CD4-positive, CD25-positive, alpha-beta regulatory T cell (primary cell): ENCODE data around the gene GNB2. TPM values are rescaled to one million over a fixed set of nuclear protein-coding genes. Genes with fewer than 3 reads are reported as not detected.
A peak's percentile ranks its signal among the peaks of the same experiment; 100 is the strongest.

Experiments used
- ATAC-seq, 2 donors: fragments of 150-1000 bp; cut with Tn5 transposase; one replicate each; pipeline ENCODE4 v1.10.0; 2021; ENCODE audit warnings: low read depth in 2 of 2, moderate number of reproducible peaks in 2 of 2, moderate library complexity in 1 of 2
- DNase-seq, 3 donors: peaks; one replicate each; pipeline versions ENCODE4 v3.0.0 to v3.0.0-alpha.2; 2012 to 2022; ENCODE audit warnings: mixed read lengths in 1 of 3
- H3K27ac ChIP-seq: one replicate; pipeline ENCODE4 v1.7.0; 2013; ENCODE audit warnings: mild to moderate bottlenecking, low read length; ENCODE audit not compliant: insufficient read depth, poor library complexity, severe bottlenecking
- H3K27me3 ChIP-seq: one replicate; pipeline ENCODE4 v1.7.0; 2013; ENCODE audit warnings: low read length; ENCODE audit not compliant: control insufficient read depth, insufficient read depth
- H3K36me3 ChIP-seq: one replicate; pipeline ENCODE4 v1.7.0; 2013; ENCODE audit warnings: mild to moderate bottlenecking, low read length, moderate library complexity; ENCODE audit not compliant: control insufficient read depth, insufficient read depth
- H3K4me1 ChIP-seq: 2 replicates; pipeline ENCODE4 v1.7.0; 2013; ENCODE audit warnings: mild to moderate bottlenecking, low read length; ENCODE audit not compliant: insufficient read depth, control insufficient read depth, poor library complexity, severe bottlenecking
- H3K4me3 ChIP-seq: one replicate; pipeline ENCODE4 v1.7.0; 2013; ENCODE audit warnings: low read depth, mild to moderate bottlenecking, low read length, moderate library complexity
- H3K9me3 ChIP-seq, 2 experiments: 1 replicate in 1 of 2; 2 replicates in 1 of 2; pipeline ENCODE4 v1.7.0; 2013; ENCODE audit warnings: low read length in 2 of 2, mild to moderate bottlenecking in 1 of 2, moderate library complexity in 1 of 2; ENCODE audit not compliant: control insufficient read depth in 2 of 2
- H3K27ac Mint-ChIP-seq, 3 donors: one replicate each; pipeline ENCODE4 v1.8.0; 2020 to 2022; ENCODE audit warnings: mild to moderate bottlenecking in 3 of 3, mixed read lengths in 3 of 3, moderate library complexity in 2 of 3
- H3K27me3 Mint-ChIP-seq: one replicate; pipeline ENCODE4 v1.8.0; 2022; ENCODE audit warnings: mild to moderate bottlenecking, mixed read lengths
- H3K36me3 Mint-ChIP-seq: one replicate; pipeline ENCODE4 v1.8.0; 2020; ENCODE audit warnings: mixed read lengths
- H3K4me1 Mint-ChIP-seq, 4 donors: one replicate each; pipeline ENCODE4 v1.8.0; 2020 to 2022; ENCODE audit warnings: mixed read lengths in 4 of 4, mild to moderate bottlenecking in 1 of 4
- H3K4me3 Mint-ChIP-seq, 4 donors: one replicate each; pipeline ENCODE4 v1.8.0; 2020 to 2022; ENCODE audit warnings: mild to moderate bottlenecking in 4 of 4, mixed read lengths in 4 of 4, moderate library complexity in 3 of 4
- H3K9me3 Mint-ChIP-seq, 7 donors: one replicate each; pipeline ENCODE4 v1.8.0; 2020 to 2022; ENCODE audit warnings: mixed read lengths in 7 of 7, mild to moderate bottlenecking in 3 of 7, moderate library complexity in 2 of 7
- polyA plus RNA-seq, 4 donors: library from polyadenylated mRNA; unstranded; fragments of 300-500 nt; fragmentation: Illumina TruSeq; gene quantifications; one replicate each; pipeline ENCODE4 v1.2.3, GENCODE V29; 2021
- total RNA-seq: library from RNA; stranded (reverse); gene quantifications from one replicate; pipeline ENCODE4 v1.2.3, GENCODE V29; 2022

Gene GNB2
- total RNA-seq (160 TPM), polyA plus RNA-seq (10 to 100 TPM; 47.2 to 70.0 (median 66.8) TPM)

- Mint-ChIP-seq H3K27ac (peak within 1 kb of the TSS; percentile 84 to 98 (median 97)), H3K36me3 (no peaks in the 10 kb centered on the region), H3K4me1 (peaks cover 0 to 26% (median 9%) of the 10 kb centered on the region in 4 donors), H3K9me3 (peaks cover 0 to 1% (median 0%) of the 10 kb centered on the region in 7 donors), H3K27me3 (peaks cover 7% of the 10 kb centered on the region), H3K4me3 (peak within 1 kb of the TSS; percentile 96 to 98 (median 97))
- Histone ChIP-seq H3K36me3 (peaks cover 20% of the 10 kb centered on the region), H3K4me3 (peak within 1 kb of the TSS; percentile 73), H3K27ac (peak within 1 kb of the TSS; percentile 94), H3K4me1 (peaks cover 17% of the 10 kb centered on the region), H3K9me3 (no peaks in the 10 kb centered on the region), H3K27me3 (no peaks in the 10 kb centered on the region)
- ATAC-seq (peak; percentile 62 to 63), DNase-seq (peak; percentile 95 to 99 (median 96))
Measured at GRCh38 chr7:100673302-100673941, at the start of gene GNB2. Gene GNB2, plus strand, starts transcription at chr7:100673740. Its CDS starts 2,526 bp downstream, at chr7:100676266.

- Mint-ChIP-seq H3K27ac (peak overlapping the region in 1 of 3 donors; percentile 16), H3K4me3 (no peak overlapping the region), H3K9me3 (no peaks in the 10 kb centered on the region), H3K4me1 (peaks cover 0 to 37% (median 12%) of the 10 kb centered on the region in 4 donors), H3K36me3 (peaks cover 11% of the 10 kb centered on the region), H3K27me3 (no peaks in the 10 kb centered on the region)
- Histone ChIP-seq H3K27me3 (no peaks in the 10 kb centered on the region), H3K36me3 (no peaks in the 10 kb centered on the region), H3K4me1 (peaks cover 12% of the 10 kb centered on the region), H3K9me3 (no peaks in the 10 kb centered on the region), H3K4me3 (no peak overlapping the region), H3K27ac (no peak overlapping the region)
- ATAC-seq = no peak
- DNase-seq = peak in 1 of 3 donors; percentile 88
Measured at GRCh38 chr7:100623951-100624824, 49.4 kb upstream of the GNB2 start.

- Mint-ChIP-seq H3K9me3 (no peaks in the 10 kb centered on the region), H3K4me3 (peak overlapping the region; percentile 7 to 80 (median 75)), H3K27ac (peak overlapping the region in 1 of 3 donors; percentile 78), H3K36me3 (peaks cover 11% of the 10 kb centered on the region), H3K4me1 (peaks cover 5 to 47% (median 14%) of the 10 kb centered on the region in 4 donors), H3K27me3 (no peaks in the 10 kb centered on the region)
- Histone ChIP-seq H3K27me3 (no peaks in the 10 kb centered on the region), H3K36me3 (no peaks in the 10 kb centered on the region), H3K9me3 (no peaks in the 10 kb centered on the region), H3K27ac (peak overlapping the region; percentile 88), H3K4me1 (peaks cover 12% of the 10 kb centered on the region), H3K4me3 (peak overlapping the region; percentile 10)
- DNase-seq = no peak
- no peak for ATAC-seq
Measured at GRCh38 chr7:100626055-100626454, 47.5 kb upstream of the GNB2 start.

GRCh38 chr7:100626530-100627237, 46.9 kb upstream of the GNB2 start:
- ATAC-seq (peak; percentile 98), DNase-seq (peak; percentile 82 to 94 (median 85))
- no peaks in the 10 kb centered on the region for H3K9me3 ChIP-seq
- Mint-ChIP-seq H3K27ac (peak overlapping the region; percentile 74 to 80 (median 78)), H3K36me3 (peaks cover 8% of the 10 kb centered on the region), H3K9me3 (no peaks in the 10 kb centered on the region), H3K27me3 (no peaks in the 10 kb centered on the region), H3K4me1 (peaks cover 5 to 45% (median 13%) of the 10 kb centered on the region in 4 donors), H3K4me3 (peak overlapping the region; percentile 73 to 80 (median 75))
- H3K36me3 ChIP-seq = no peaks in the 10 kb centered on the region
- H3K27me3 ChIP-seq = no peaks in the 10 kb centered on the region
- H3K4me1 ChIP-seq = peaks cover 12% of the 10 kb centered on the region
- H3K27ac ChIP-seq = peak overlapping the region; percentile 88
- H3K4me3 ChIP-seq = peak overlapping the region; percentile 37

GRCh38 chr7:100627238-100627549, 46.3 kb upstream of the GNB2 start:
- Mint-ChIP-seq H3K36me3 (peaks cover 6% of the 10 kb centered on the region), H3K27me3 (no peaks in the 10 kb centered on the region), H3K27ac (peak overlapping the region; percentile 26 to 80 (median 78)), H3K4me3 (peak overlapping the region in 1 of 4 donors; percentile 61), H3K4me1 (peaks cover 5 to 48% (median 11%) of the 10 kb centered on the region in 4 donors), H3K9me3 (no peaks in the 10 kb centered on the region)
- Histone ChIP-seq H3K4me1 (peaks cover 12% of the 10 kb centered on the region), H3K27me3 (no peaks in the 10 kb centered on the region), H3K36me3 (no peaks in the 10 kb centered on the region), H3K27ac (peak overlapping the region; percentile 88), H3K4me3 (no peak overlapping the region), H3K9me3 (no peaks in the 10 kb centered on the region)
- ATAC-seq = no peak
- no peak for DNase-seq

GRCh38 chr7:100629117-100629716, 44.3 kb upstream of the GNB2 start:
- H3K27me3 Mint-ChIP-seq = no peaks in the 10 kb centered on the region
- H3K27ac ChIP-seq = no peak overlapping the region
- H3K4me3 ChIP-seq = no peak overlapping the region
- peaks cover 19% of the 10 kb centered on the region for H3K4me1 ChIP-seq
- H3K36me3 ChIP-seq = no peaks in the 10 kb centered on the region
- peak overlapping the region in 1 of 4 donors; percentile 54 for H3K4me3 Mint-ChIP-seq
- H3K4me1 Mint-ChIP-seq = peaks cover 5 to 56% (median 14%) of the 10 kb centered on the region in 4 donors
- H3K9me3 Mint-ChIP-seq = no peaks in the 10 kb centered on the region
- no peaks in the 10 kb centered on the region for H3K36me3 Mint-ChIP-seq
- H3K27me3 ChIP-seq = no peaks in the 10 kb centered on the region
- H3K27ac Mint-ChIP-seq = peak overlapping the region in 1 of 3 donors; percentile 25
- no peaks in the 10 kb centered on the region for H3K9me3 ChIP-seq
- DNase-seq (no peak), ATAC-seq (no peak)

GRCh38 chr7:100630066-100630465, 43.5 kb upstream of the GNB2 start:
- Mint-ChIP-seq H3K4me3 (peak overlapping the region in 2 of 4 donors; percentile 13 to 62), H3K27ac (peak overlapping the region in 2 of 3 donors; percentile 42 to 70), H3K27me3 (no peaks in the 10 kb centered on the region), H3K36me3 (no peaks in the 10 kb centered on the region), H3K4me1 (peaks cover 5 to 55% (median 12%) of the 10 kb centered on the region in 4 donors), H3K9me3 (no peaks in the 10 kb centered on the region)
- H3K36me3 ChIP-seq = no peaks in the 10 kb centered on the region
- H3K4me1 ChIP-seq = peaks cover 19% of the 10 kb centered on the region
- no peaks in the 10 kb centered on the region for H3K9me3 ChIP-seq
- no peaks in the 10 kb centered on the region for H3K27me3 ChIP-seq
- H3K27ac ChIP-seq = no peak overlapping the region
- DNase-seq = no peak
- no peak for ATAC-seq
- no peak overlapping the region for H3K4me3 ChIP-seq
